ENCODE results near the gene HEPACAM.

GRCh38 chr11:124877910-124878758 lies 57.7 kb downstream of the HEPACAM start:
- no peak for TF ChIP-seq POLR2A (IDR thresholded peaks at IDR 0.05)
- no peak for TF ChIP-seq CTCF (IDR thresholded peaks at IDR 0.05)

All from right lobe of liver (tissue), 4 donors.